Endodermal cell (in vitro differentiated cells): ENCODE measurements around the gene DAGLA. TPM values are rescaled to one million over a fixed set of nuclear protein-coding genes. Genes with fewer than 3 reads are reported as not detected.

ENCODE experiments used
- DNase-seq: peaks from one replicate; pipeline ENCODE4 v3.0.0-alpha.2; 2017
- H3K27ac ChIP-seq: 2 replicates; pipeline ENCODE4 v1.5.1; 2013; ENCODE audit warnings: mild to moderate bottlenecking, low read depth, low read length, moderate library complexity
- H3K27me3 ChIP-seq: 2 replicates; pipeline ENCODE4 v1.6.1; 2013; ENCODE audit warnings: mild to moderate bottlenecking, low read length, moderate library complexity; ENCODE audit not compliant: insufficient read depth, control insufficient read depth, poor library complexity, severe bottlenecking
- H3K36me3 ChIP-seq: 2 replicates; pipeline ENCODE4 v1.7.0; 2013; ENCODE audit warnings: mild to moderate bottlenecking, low read length, moderate library complexity; ENCODE audit not compliant: control insufficient read depth, insufficient read depth
- H3K4me1 ChIP-seq: one replicate; pipeline ENCODE4 v1.7.0; 2013; ENCODE audit warnings: low read length; ENCODE audit not compliant: control insufficient read depth, insufficient read depth
- H3K4me3 ChIP-seq: 2 replicates; pipeline ENCODE4 v1.5.1; 2013; ENCODE audit warnings: mild to moderate bottlenecking, low read length, moderate library complexity
- H3K9ac ChIP-seq: 2 replicates; pipeline ENCODE4 v1.6.1; 2013; ENCODE audit warnings: mild to moderate bottlenecking, low read length, moderate library complexity; ENCODE audit not compliant: poor library complexity, severe bottlenecking; ENCODE audit errors: extremely low read depth
- H3K9me3 ChIP-seq: 2 replicates; pipeline ENCODE4 v1.6.1; 2013; ENCODE audit warnings: mild to moderate bottlenecking, low read length, moderate library complexity; ENCODE audit not compliant: control insufficient read depth
- H3K27ac Mint-ChIP-seq: 2 replicates; pipeline ENCODE4 v1.8.0; 2020; ENCODE audit warnings: mixed read lengths
- H3K27me3 Mint-ChIP-seq: 2 replicates; pipeline ENCODE4 v1.8.0; 2021; ENCODE audit warnings: mild to moderate bottlenecking, mixed read lengths; ENCODE audit not compliant: insufficient read depth
- H3K36me3 Mint-ChIP-seq: 2 replicates; pipeline ENCODE4 v1.8.0; 2020; ENCODE audit warnings: low read depth, mixed read lengths
- H3K4me1 Mint-ChIP-seq: 2 replicates; pipeline ENCODE4 v1.8.0; 2020; ENCODE audit warnings: mixed read lengths
- H3K4me3 Mint-ChIP-seq: 2 replicates; pipeline ENCODE4 v1.8.0; 2020; ENCODE audit warnings: mild to moderate bottlenecking, moderate library complexity, mixed read lengths
- H3K9me3 Mint-ChIP-seq: 2 replicates; pipeline ENCODE4 v1.8.0; 2020; ENCODE audit warnings: mild to moderate bottlenecking, mixed read lengths
- WGBS, 2 experiments: methylation state at CpG; one replicate each; pipeline versions ENCODE4 v1.1.5 to v1.1.7; 2013; ENCODE audit warnings: missing lambda C conversion rate in 2 of 2, mixed read lengths in 1 of 2; ENCODE audit not compliant: insufficient coverage in 1 of 2, insufficient read length in 1 of 2; 5-methylcytosine and 5-hydroxymethylcytosine counted together
- total RNA-seq, 2 donors: library from RNA; stranded (reverse); fragmentation: NEBNext Ultra II Directional in 1 of 2; extraction: Animal tissue kit (Norgen Biotek cat#: 25700) in 1 of 2; gene quantifications; 2 replicates in 1 of 2; 3 replicates in 1 of 2; pipeline ENCODE4 v1.2.1, GENCODE V29; 2021
- TF ChIP-seq, protein P1 (sequence below): fragments of 200-600 bp; sonication (generic); conservative IDR thresholded peaks from 2 replicates; pipeline ENCODE4 v1.5.0; 2021; ENCODE audit warnings: antibody characterized with exemption, mild to moderate bottlenecking

Gene DAGLA
- total RNA-seq, 2 donors from 2014 or later = 5.6 to 8.7 TPM

DNA sequence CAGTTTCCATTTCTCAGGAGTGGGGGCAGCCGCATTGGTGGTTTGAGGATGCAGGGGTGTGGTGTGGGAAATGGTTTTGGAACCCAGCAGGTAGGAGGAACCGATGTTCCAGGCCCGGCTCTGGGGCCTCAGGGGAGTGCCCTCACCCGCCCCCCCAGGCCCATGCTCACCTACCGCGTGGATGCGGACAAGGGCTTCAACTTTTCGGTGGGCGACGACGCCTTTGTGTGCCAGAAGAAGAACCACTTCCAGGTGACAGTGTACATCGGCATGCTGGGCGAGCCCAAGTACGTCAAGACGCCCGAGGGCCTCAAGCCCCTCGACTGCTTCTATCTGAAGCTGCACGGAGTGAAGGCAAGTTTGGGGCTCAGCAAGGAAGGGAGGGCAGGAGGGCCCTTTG is 93.6 kb downstream of the DAGLA start:
- H3K4me1 ChIP-seq = no peaks in the 10 kb centered on the region
- H3K9ac ChIP-seq = no peak overlapping the region
- no peaks in the 10 kb centered on the region for H3K27me3 ChIP-seq
- 90 to 95% methylated on average over 16 to 18 of the region's 18 CpGs for WGBS, 2 experiments
- H3K4me3 Mint-ChIP-seq = no peak overlapping the region
- no peaks in the 10 kb centered on the region for H3K27me3 Mint-ChIP-seq
- H3K36me3 Mint-ChIP-seq = peaks cover 18% of the 10 kb centered on the region
- H3K27ac Mint-ChIP-seq = no peak overlapping the region
- no peaks in the 10 kb centered on the region for H3K4me1 Mint-ChIP-seq
- peak overlapping the region; percentile 22 for H3K27ac ChIP-seq
- no peak overlapping the region for H3K4me3 ChIP-seq
- no peaks in the 10 kb centered on the region for H3K9me3 ChIP-seq
- TF ChIP-seq, protein P1, sequence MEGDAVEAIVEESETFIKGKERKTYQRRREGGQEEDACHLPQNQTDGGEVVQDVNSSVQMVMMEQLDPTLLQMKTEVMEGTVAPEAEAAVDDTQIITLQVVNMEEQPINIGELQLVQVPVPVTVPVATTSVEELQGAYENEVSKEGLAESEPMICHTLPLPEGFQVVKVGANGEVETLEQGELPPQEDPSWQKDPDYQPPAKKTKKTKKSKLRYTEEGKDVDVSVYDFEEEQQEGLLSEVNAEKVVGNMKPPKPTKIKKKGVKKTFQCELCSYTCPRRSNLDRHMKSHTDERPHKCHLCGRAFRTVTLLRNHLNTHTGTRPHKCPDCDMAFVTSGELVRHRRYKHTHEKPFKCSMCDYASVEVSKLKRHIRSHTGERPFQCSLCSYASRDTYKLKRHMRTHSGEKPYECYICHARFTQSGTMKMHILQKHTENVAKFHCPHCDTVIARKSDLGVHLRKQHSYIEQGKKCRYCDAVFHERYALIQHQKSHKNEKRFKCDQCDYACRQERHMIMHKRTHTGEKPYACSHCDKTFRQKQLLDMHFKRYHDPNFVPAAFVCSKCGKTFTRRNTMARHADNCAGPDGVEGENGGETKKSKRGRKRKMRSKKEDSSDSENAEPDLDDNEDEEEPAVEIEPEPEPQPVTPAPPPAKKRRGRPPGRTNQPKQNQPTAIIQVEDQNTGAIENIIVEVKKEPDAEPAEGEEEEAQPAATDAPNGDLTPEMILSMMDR = no peak
- DNase-seq = no peak
- peaks cover 5% of the 10 kb centered on the region for H3K36me3 ChIP-seq
- no peaks in the 10 kb centered on the region for H3K9me3 Mint-ChIP-seq

DNA sequence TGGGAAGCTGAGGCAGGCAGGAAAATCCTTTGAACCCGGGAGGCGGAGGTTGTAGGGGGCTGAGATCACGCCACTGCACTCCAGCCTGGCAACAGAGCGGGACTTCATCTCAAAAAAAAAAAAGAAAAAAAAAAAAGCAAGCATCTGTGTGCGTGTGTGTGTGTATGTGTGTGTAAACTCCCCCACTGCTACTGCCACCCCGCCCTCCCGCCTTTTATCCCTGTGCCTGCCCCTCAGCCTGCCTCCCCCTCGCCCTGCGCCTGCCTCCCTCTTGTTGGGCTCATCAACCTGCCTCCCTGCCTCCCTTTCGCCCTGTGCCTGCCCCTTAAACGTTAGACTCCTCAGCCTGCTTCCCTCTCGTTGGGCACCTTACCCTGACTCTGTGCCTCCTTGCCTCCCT is 94.2 kb downstream of the DAGLA start:
- TF ChIP-seq, protein P1 = no peak
- Mint-ChIP-seq H3K27ac (no peak overlapping the region), H3K9me3 (no peaks in the 10 kb centered on the region), H3K4me1 (no peaks in the 10 kb centered on the region), H3K27me3 (no peaks in the 10 kb centered on the region), H3K36me3 (peaks cover 19% of the 10 kb centered on the region), H3K4me3 (no peak overlapping the region)
- no peak overlapping the region for H3K9ac ChIP-seq
- H3K36me3 ChIP-seq = peaks cover 5% of the 10 kb centered on the region
- no peaks in the 10 kb centered on the region for H3K27me3 ChIP-seq
- 93 to 95% methylated on average over 8 to 11 of the region's 12 CpGs for WGBS, 2 experiments
- no peak overlapping the region for H3K27ac ChIP-seq
- H3K9me3 ChIP-seq = no peaks in the 10 kb centered on the region
- no peak for DNase-seq
- no peaks in the 10 kb centered on the region for H3K4me1 ChIP-seq
- H3K4me3 ChIP-seq = no peak overlapping the region

DNA sequence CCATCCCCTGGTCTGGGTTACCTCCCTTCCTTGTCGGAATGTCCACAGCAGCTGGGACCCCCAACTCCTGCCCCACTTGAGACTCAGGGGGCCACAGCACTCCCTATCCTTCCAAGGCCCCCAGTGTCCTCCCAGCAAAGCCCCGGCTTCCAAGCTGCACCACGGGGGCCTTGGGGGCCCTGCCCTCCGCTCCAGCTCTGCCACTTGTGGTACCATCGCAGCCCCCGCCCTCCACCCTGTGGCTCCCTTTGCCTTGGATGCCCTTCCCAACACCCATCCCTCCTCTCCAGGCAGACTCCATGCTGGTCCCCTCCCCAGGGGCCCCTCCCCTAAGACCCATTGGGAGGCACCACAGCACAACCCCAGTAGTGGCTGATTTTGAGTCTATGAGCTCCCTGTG is 94.9 kb downstream of the DAGLA start:
- H3K9ac ChIP-seq = no peak overlapping the region
- no peak overlapping the region for H3K4me3 ChIP-seq
- no peaks in the 10 kb centered on the region for H3K9me3 ChIP-seq
- no peak overlapping the region for H3K27ac ChIP-seq
- Mint-ChIP-seq H3K4me3 (no peak overlapping the region), H3K9me3 (no peaks in the 10 kb centered on the region), H3K4me1 (no peaks in the 10 kb centered on the region), H3K27me3 (no peaks in the 10 kb centered on the region), H3K27ac (peak overlapping the region; percentile 35), H3K36me3 (peaks cover 22% of the 10 kb centered on the region)
- TF ChIP-seq, protein P1 = no peak
- peaks cover 9% of the 10 kb centered on the region for H3K36me3 ChIP-seq
- H3K27me3 ChIP-seq = no peaks in the 10 kb centered on the region
- DNase-seq = no peak
- 71 to 89% methylated on average over 1 to 6 of the region's 6 CpGs for WGBS, 2 experiments
- H3K4me1 ChIP-seq = no peaks in the 10 kb centered on the region
